Stimulated activated CD4-positive, alpha-beta T cell treated with anti-CD3 and anti-CD28 coated beads, Interleukin-1b, Interleukin-23, amount 100 ng/mL, for 4 hours (primary cell): Measurements from ENCODE around the gene EIF4G3.
"Not testable (repeated sequence)": the region's sequence is repeated elsewhere in the genome, so short reads cannot be mapped to it uniquely, and the experiment has no call there.

Experiments
- DNase-seq, 2 donors: peaks; one replicate each; pipeline ENCODE4 v3.0.0-alpha.2; 2020; ENCODE audit warnings: low read depth in 2 of 2

The EIF4G3 gene

DNA sequence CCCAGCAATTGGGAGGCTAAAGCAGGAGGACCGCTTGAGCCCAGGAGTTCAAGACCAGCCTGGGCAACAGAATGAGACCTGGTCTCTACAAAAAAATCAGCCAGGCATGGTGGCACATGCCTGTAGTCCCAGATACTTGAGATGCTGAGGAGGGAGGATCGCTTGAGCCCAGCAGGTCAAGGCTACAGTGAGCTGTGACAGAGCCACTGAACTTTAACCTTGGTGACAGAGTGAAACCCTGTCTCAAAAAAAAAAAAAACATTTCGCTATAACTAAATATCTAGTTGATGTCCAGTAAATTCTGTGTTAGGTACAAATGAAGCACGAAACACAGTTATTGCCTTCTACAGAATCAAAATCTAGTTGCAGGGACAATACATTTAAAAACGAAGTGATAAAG is 293.9 kb downstream of the EIF4G3 start:
- no peak for DNase-seq

DNA sequence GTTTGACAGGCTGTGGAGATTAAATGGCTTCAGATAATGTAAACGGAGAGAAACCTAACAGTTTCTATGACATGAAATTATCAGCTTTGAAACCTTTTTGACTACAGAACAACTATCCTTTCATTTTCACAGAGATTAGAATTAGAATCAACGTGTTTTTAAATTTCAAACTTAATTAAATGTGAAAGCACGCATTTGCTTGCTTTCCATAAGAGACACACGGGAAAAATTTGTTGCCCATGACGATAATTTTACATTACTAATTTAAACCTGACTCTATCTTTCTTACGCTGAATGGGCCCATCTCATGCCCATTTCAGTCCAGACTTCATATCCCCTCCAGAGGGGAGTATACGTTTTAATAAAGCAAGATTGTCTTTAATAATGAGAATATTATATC is 297.9 kb downstream of the EIF4G3 start:
- no peak for DNase-seq

DNA sequence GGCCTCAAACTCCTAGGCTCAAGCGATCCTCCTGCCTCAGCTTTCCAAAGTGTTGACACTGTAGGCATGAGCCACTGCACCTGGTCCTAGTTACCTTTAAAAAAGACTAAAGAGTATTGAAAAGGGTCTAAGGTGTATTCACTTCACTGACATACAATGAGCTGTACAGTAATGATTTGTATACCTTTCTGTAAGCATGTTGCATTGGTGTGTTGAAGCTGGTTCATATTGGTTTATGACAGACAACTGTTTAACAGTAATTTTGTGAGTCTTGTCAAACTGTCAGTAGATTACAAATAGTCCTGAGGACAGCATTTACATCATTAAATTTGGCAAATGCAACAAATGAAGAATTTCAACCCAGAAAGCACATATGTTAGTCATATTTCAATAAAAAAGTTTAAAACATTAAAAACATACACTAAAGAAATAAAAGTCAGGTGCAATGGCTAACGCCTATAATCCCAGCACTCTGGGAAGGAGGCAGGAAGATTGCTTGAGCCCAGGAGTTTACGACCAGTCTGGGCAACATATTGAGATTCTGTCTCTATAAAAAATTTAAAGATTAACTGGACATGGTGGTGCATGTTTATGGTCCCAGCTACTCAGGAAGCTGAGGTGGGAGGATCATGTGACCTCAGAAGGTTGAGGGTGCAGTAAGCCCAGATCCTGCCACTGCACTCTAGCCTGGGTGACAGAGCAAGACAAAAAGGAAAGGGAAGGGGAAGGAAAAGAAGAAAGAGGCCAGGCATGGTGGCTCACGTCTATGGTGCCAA is 301.3 kb downstream of the EIF4G3 start:
- DNase-seq = no peak

DNA sequence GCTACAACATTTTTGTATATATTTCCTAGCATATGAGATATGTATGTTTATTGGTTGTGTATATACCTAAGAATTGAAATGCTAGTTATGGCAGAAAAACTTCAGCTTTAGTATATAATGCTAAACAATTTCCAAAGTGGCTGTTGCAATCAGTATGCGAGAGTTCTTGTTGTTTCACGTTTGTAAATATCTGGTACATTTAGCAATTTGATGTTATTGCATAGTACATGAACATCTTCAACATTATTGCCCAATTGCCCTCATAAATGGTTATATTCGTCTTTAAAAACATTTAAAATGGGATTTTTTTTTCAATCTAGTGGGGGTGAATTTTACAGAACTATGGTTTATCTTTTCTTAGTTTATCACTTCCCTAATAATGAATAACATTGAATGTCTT is 303.4 kb downstream of the EIF4G3 start:
- no peak for DNase-seq

DNA sequence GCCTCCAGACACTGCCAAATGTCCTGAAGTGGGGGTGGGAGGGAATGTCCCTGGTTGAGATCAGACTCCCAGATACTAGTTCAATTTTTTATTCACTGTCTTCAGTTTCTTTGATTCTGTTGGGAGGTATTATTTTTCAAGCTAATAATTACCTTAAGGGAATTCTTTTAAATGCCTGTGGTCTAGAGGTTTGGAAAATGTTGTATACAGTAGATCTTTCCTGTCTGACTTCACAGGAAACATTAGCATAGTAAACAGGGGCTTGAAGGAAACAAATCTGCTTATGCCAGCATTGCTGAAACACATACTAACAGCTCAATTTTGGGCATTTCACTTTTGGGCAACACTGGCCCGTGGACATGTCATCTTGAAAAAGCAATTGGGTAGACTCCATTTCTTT is 305.3 kb downstream of the EIF4G3 start:
- DNase-seq = no peak

DNA sequence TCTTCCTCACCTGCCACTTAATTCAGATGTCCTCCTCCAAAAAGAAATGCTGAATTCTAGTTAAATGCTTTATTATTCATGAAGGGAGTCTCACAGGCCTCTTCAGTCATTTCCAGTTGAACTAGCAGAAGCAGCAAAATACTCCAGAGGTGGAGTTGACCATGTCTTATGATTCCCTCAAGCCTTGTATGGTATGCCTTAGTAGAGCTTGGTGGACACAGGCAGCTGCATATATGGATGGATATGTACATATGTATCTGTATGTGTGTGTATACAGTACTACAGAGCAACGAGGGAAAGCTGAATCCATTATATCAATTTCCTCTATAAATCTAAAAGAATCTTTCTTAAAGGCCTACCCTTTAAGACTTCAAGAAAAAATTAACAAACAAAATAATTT is 306.0 kb downstream of the EIF4G3 start:
- DNase-seq = no peak

DNA sequence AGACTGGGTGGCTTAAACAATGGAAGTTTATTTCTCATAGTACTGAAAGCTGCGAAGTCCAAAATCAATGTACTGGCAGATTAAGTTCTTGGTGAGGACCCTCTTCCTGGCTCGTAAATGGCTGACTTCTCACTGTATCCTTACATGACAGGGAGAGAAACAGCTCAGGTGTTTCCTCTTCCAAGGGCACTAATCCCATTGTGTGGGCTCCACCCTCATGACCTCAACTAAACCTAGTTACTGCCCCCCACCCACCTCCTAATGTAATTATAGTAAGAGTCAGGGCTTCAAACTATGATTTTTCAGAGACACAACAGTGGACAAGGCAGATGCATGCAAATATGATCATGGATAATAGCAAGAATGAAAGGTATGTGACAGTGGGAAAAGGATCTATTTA is 308.4 kb downstream of the EIF4G3 start:
- DNase-seq = no peak

DNA sequence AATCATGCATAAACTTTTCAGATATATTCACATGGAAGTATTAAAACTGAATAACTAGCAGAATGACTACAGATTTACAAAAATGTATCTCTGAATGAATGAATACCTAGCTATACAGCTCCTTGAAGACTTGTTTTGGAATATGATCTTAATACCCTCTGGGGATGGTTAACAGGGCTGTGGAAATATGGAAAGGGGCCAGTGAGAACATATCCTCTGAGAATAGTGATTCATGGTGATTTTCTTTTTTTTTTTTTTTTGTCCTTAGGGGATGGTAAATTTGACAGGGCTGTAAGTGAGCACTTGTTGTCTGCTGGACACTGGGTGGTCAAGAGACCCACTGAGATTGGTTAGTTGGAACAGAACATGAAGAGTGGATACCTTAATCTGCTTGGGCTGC is 308.9 kb downstream of the EIF4G3 start:
- no peak for DNase-seq

DNA sequence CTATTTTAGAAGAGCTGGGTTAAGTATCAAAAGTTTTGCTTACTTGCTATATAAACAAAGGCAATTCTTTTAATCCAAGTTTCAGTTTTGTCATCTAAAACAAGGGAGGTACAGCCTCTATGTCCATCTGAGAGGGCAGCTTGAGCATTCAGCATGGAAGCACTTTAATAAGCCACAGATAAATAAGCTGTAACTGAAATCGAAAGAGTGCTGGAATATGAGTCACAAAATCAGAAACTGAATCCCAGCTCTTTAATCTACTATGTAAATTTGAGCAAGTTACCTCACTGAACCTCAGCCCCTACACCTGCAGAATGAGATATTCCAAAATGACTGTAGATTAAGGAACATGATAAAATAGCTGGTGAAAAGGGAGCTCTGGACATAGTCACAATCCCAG is 309.6 kb downstream of the EIF4G3 start:
- DNase-seq = no peak

DNA sequence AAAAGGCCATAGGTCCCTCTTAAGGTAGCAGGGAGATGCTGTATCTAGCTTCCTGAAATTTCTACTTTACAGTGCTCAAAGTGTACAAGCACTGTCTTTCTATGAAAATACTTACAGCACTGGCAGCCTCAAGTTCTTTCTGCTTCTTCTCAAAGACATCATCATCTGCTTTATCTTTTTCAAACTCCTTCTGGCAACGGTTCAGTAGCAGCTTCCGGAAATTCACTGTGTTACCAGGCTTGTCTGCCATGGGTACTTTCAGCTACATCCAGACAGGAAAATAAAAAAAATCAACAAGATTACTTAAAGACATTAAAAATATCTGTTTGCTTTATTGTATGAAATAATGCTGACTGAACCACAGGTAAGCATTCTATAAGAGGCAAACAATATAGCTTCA is 311.7 kb downstream of the EIF4G3 start:
- no peak for DNase-seq

DNA sequence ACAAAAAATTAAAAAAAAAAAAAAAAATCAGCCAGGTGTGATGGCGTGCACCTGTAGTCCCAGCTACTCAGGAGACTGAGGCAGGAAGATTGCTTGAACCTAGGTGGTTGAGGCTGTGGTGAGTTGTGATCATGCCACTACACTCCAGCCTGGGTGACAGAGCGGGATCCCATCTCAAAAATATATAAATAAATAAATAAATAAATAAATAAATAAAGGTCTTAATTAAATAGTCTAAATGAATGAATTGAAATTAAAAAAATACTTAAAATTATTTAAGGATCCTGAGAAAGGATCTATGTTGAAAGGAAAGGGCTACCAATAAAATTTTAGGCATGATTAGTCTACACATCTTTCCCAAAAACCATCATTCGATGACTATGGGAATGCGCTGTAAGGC is 322.2 kb downstream of the EIF4G3 start:
- no peak for DNase-seq

DNA sequence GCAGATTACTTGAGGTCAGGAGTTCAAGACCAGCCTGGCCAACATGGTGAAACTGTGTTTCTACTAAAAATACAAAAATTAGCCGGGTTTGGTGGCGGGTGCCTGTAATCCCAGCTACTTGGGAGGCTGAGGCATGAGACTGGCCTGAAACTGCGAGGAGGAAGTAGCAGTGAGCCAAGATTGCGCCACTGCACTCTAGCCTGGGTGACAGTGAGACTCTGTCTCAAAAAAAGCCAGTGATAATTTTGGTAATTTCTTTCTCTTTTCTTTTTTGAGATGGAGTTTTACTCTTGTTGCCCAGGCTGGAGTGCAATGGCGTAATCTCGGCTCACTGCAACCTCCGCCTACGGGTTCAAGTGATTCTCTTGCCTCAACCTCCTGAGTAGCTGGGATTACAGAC is 324.9 kb downstream of the EIF4G3 start:
- DNase-seq = not testable (repeated sequence)

DNA sequence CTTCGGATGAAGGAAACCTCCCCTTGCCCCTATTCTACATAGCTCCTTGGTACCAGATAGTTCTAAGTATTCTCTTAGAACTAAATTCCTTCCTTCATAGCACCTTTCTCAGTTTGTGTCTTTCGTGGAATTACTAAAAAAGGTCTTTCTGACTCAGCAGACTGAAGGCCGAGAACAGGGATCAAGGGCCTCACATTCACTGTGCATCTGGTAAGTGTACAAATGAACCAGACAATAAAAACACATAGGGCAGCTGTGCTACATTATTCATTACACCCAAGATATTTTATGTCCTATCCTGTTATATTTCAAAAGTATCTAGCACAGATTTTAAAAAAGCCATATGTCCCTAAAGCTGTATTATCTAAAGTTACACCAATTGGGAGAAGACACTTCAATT is 326.7 kb downstream of the EIF4G3 start:
- no peak for DNase-seq

DNA sequence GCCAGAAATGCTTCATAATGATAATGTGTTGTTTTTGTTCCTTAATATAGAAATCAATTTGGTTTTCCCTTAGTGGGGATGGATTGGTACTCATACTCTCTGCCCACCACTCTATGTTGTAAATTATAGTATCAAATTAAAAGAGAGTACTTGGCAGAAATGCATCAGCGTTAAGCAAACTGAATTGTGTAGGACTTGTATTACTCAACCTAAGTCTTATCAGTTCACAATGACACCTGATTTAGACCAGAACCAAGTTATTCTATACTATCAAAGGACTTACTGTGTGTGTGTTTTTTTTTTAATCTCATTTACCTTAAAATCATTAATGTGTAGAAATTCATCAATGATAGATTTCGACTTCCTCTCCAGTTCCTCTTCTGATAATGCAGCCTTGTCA is 327.6 kb downstream of the EIF4G3 start:
- no peak for DNase-seq

DNA sequence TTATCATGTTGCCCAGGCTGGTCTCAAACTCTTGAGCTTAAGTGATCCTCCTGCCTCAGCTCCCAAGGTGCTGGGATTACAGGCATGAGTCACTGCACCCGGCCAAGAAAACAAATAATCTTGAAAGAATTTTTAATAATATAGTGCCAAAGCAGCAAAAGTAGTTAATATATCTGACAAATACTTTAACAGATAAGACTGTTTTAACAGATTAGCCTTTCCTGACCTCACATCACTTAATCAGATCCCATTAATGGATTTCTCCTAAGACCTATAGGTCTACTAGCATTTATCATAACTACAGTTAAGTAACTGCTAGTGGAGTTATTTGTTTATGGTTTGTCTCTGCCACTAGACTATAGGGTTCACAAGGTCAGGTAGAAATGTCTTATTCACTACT is 328.5 kb downstream of the EIF4G3 start:
- DNase-seq = no peak

DNA sequence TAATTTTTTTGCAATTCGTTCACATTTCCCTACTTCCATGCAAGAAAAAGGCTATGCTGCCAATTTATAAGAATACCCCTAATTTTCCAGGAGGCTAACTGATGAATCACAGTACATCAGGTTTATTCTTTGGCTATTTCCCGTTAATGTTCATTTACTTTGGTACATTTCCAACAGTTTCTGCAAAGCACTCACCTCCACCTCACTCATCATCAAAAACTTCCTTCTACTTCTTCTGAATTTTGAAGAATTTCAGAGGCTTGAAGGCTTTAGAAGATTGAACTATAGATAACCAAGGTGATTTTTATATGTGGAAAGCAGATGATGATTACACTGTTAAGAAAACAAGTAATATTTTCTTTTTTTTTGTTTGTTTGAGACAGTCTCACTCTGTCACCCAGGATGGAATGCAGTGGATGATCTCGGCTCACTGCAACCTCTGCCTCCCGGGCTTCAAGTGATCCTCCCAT is 329.1 kb downstream of the EIF4G3 start:
- no peak for DNase-seq

DNA sequence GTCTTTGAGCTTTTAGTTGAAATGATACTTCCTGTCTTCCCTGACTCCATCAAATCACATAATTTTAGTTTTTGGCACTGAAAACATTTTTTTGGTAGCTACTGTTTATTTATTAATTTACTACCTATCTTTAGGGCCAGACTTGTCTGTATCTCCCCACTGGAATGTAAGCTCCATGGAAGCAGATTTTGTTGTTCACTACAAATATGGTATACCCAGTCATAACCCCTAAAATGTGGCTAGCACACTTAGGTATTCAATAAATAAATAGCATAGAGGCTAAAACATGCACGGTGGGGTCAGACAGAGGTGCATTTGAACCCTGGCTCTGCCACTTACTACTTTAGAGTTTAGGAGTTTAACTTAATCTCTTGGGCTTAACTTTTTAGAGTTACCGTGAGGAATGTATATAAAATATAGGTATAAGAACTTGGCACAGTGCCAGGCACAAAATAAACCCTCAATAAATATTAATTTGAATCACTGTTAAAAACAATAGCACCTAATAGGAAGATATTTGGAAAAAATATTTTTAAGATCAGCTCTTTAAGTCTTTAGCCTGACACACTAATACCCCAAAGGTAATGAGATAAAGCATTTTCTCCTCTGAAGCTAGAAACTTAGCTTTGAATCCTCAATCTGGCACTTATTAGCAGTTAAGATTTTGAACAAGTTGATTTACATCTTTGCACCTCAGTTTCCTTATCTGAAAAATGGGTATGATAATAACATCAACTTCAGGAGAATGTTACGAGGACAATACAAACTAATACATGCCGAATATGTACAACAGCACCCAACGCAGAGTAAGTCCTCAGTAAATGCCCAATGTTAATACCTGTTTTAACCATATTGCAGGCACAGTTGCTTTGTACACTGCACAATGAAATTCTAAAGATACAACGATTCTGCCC is 330.0 kb downstream of the EIF4G3 start:
- no peak for DNase-seq

DNA sequence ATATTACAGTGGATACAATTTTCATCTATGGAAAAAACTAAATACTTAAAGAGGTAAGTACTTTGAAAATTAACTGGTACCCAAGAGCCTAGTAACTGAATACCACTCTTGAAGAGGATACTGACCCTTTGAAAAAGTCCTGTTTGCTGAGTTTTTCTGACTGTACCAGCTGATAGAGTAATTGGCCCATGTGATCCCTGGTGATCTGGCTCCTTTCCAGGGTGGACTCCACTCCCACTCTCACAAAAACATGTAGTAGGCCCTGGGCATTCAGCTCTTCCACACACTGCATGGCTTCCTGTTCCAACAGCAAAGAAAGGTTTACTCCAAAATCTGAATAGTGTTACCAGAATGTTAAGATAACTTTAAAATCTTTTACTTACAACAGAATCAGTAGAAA is 336.0 kb downstream of the EIF4G3 start:
- no peak for DNase-seq

DNA sequence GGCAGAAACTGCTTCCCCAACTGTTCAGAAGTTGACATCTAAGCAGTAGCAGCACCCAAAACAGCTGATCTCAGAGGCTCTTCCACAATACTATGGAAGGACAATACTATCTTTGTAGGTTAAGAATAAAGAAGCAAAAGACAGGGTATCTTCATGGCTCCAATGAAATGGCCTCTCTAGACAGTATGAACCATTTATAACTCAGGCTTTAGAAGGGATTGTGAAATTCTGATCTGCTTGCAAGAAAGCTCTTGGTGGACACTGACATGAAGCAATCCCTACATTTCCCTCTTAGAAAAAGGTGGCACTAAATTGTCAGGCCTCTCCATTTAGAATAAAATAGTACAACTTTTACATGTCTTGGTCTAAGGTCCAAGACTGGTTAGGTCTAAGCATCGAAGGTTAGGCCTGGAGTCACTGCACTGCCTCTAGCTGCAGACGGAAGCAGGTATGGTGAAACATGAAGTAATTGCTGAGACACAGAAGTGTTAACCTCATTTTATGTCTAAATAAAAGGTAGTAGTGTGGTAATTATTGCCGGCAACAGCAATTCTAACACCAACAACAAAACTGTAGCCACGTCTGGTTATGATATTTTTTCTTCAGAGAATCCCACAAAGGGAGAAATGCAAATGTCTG is 339.0 kb downstream of the EIF4G3 start:
- DNase-seq = no peak

DNA sequence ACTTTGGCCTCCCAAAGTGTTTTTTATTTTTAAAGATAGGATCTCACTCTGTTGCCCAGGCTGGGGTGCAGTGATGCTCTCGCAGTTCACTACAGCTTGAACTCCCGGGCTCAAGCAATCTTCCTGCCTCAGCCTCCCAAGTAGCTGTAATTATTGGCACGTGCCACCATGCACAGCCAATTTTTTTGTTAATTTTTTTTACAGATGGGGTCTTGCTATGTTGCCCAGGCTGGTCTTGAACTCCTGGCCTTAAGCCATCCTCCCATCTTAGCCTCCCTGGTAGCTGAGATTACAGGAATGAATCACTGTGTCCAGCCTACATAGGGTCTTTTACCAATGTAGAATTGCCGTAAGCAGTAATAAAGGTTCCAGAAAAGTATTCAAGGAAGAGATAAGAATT is 340.5 kb downstream of the EIF4G3 start:
- no peak for DNase-seq

DNA sequence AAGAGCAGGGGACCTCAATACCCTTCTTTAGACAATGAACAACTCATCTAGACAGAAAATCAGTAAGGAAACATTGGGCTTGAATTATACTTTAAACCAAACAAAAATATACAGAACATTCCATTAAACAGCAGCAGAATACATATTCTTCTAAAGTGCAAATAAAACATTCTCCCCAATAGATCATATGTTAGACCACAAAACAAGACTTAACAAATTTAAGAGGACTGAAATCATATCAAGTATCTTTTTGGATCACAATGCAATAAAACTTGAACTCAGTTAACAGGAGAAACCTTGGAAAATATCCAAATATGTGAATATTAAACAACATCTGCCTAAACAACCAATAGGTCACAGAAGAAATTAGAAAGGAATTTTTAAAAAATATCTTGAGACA is 341.9 kb downstream of the EIF4G3 start:
- no peak for DNase-seq

DNA sequence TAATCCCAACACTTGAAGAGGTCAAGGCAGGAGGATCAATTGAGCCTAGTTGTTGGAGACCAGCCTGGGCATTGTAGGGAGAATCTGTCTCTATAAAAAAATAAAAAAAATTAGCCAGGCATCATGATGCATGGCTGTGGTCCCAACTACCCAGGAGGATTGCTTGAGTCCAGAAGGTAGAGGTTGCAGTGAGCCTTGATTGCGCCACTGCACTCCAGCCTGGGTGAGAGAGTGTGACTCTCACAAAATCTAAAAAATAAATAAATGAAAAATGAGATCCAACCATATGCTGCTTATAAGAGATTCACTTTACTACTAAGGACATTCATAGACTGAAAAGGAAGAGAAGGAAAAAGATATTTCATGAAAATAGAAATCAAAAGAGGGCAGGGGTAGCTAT is 342.5 kb downstream of the EIF4G3 start:
- DNase-seq = no peak

DNA sequence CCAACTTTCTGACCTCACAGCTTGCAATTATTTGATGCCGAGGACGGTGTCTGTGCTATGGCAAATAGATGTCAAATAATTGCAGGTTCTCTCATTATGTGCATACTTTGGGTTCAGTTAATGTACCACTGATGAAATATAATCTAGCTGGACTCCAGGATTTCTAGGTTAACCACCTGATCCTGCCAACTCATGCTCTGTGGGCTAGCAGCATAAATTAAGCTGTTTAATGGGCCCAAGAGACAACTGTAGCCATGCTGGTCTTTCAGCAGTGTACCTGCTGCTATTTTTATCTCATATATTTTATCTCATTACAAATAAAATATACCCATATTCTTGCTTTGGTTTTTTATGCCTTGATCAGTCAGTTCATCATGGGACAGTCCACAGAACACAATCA is 346.3 kb downstream of the EIF4G3 start:
- DNase-seq = no peak
